22Rv1 (cell line): ENCODE measurements around the gene SMYD3.

Source experiments
- CTCF ChIP-seq: fragments of 450-650 bp; IDR thresholded peaks from 2 replicates; pipeline ENCODE4 v1.5.1; 2017; ENCODE audit warnings: mild to moderate bottlenecking
- ZFX ChIP-seq: fragments of 450-650 bp; IDR thresholded peaks from 2 replicates; pipeline ENCODE4 v1.6.1; 2017; ENCODE audit warnings: antibody characterized with exemption, borderline replicate concordance

- no peak for TF ChIP-seq CTCF
- TF ChIP-seq ZFX: no peak
These were observed 133.1 kb downstream of the SMYD3 start for GRCh38 chr1:246373828-246374569.
